NOMO-1 treated with dmso at 0.1 percent for 144 hours (cell line): ENCODE results near the gene RASSF4.

ENCODE experiments used
- DNase-seq: peaks from one replicate; lab custom pipeline; 2025; ENCODE audit not compliant: unreplicated experiment; lab: John Stamatoyannopoulos, UW

Gene RASSF4

GRCh38 chr10:44927352-44927751, 32.2 kb upstream of the RASSF4 start:
- DNase-seq: no peak

- no peak for DNase-seq
Observed at GRCh38 chr10:44928462-44928861, 31.1 kb upstream of the RASSF4 start.

GRCh38 chr10:44929356-44930255, 30.0 kb upstream of the RASSF4 start:
- no peak for DNase-seq

- DNase-seq: no peak
Observed at GRCh38 chr10:44930904-44931620, 28.5 kb upstream of the RASSF4 start.

- DNase-seq: no peak
Observed at GRCh38 chr10:44931621-44932516, 27.7 kb upstream of the RASSF4 start.

GRCh38 chr10:44932517-44933450, 26.8 kb upstream of the RASSF4 start:
- DNase-seq: peak; percentile 72

GRCh38 chr10:44933451-44934321, 25.9 kb upstream of the RASSF4 start:
- DNase-seq: no peak

- no peak for DNase-seq
Observed at GRCh38 chr10:44934416-44935200, 25.0 kb upstream of the RASSF4 start.

GRCh38 chr10:44935201-44935965, 24.2 kb upstream of the RASSF4 start:
- no peak for DNase-seq

- DNase-seq: no peak
Observed at GRCh38 chr10:44935966-44936295, 23.7 kb upstream of the RASSF4 start.

GRCh38 chr10:44936314-44936975, 23.2 kb upstream of the RASSF4 start:
- DNase-seq: no peak

- no peak for DNase-seq
Observed at GRCh38 chr10:44937196-44938005, 22.2 kb upstream of the RASSF4 start.

- DNase-seq: no peak
Observed at GRCh38 chr10:44938956-44939355, 20.6 kb upstream of the RASSF4 start.

GRCh38 chr10:44939691-44940401, 19.8 kb upstream of the RASSF4 start:
- peak; percentile 65 for DNase-seq

GRCh38 chr10:44944354-44944753, 15.2 kb upstream of the RASSF4 start:
- DNase-seq: no peak

- DNase-seq: no peak
Observed at GRCh38 chr10:44946205-44946604, 13.4 kb upstream of the RASSF4 start.
